ENCODE measurements around the gene RASGRP1.
A peak's percentile ranks its signal among the peaks of the same experiment; 100 is the strongest.

RASGRP1 gene

GRCh38 chr15:38454696-38455090, 109.9 kb downstream of the RASGRP1 start:
- H3K4me3 ChIP-seq (ENCODE audit: low read depth, low read length), result peak overlapping the region; percentile 90
- TF ChIP-seq CTCF (IDR thresholded peaks at IDR 0.05; ENCODE audit: borderline replicate concordance, insufficient read depth, low read depth, low read length), result no peak

GRCh38 chr15:38453971-38454695, 110.5 kb downstream of the RASGRP1 start, which contains the start of gene FAM98B:
TSS of gene FAM98B (plus strand) at chr15:38454127. CDS start at chr15:38454162, 35 bp downstream.
- no peak for TF ChIP-seq CTCF (IDR thresholded peaks at IDR 0.05; ENCODE audit: borderline replicate concordance, insufficient read depth, low read depth, low read length)
- H3K4me3 ChIP-seq (ENCODE audit: low read depth, low read length), result peak within 1 kb of the TSS; percentile 90

GRCh38 chr15:38441130-38441519, 123.5 kb downstream of the RASGRP1 start:
- no peak overlapping the region for H3K4me3 ChIP-seq (ENCODE audit: low read depth, low read length)
- TF ChIP-seq CTCF (IDR thresholded peaks at IDR 0.05; ENCODE audit: borderline replicate concordance, insufficient read depth, low read depth, low read length), result no peak

- H3K4me3 ChIP-seq (ENCODE audit: low read depth, low read length), result no peak overlapping the region
- peak; percentile 81 for TF ChIP-seq CTCF (IDR thresholded peaks at IDR 0.05; ENCODE audit: borderline replicate concordance, insufficient read depth, low read depth, low read length)
Observed at GRCh38 chr15:38440353-38441129, 124.1 kb downstream of the RASGRP1 start.
